Stomach (tissue), 9 donors: ENCODE results near the gene MARCHF2. TPM values are rescaled to one million over a fixed set of nuclear protein-coding genes. Genes with fewer than 3 reads are reported as not detected.

Experiments used
- DNase-seq, 2 donors: peaks; one replicate each; pipeline versions ENCODE4 v3.0.0 to v3.0.0-alpha.2; 2013 to 2019
- H3K27ac ChIP-seq, 5 donors: fragments of 200-600 bp in 4 of 5; sonication (generic) in 4 of 5; one replicate each; pipeline ENCODE4 v1.5.1; 2013 to 2019; ENCODE audit warnings: mild to moderate bottlenecking in 1 of 5, moderate library complexity in 1 of 5
- H3K27me3 ChIP-seq, 3 donors: fragments of 200-600 bp; sonication (generic); one replicate each; pipeline ENCODE4 v1.5.1; 2017 to 2019; ENCODE audit warnings: mixed run types in 1 of 3
- H3K36me3 ChIP-seq, 4 donors: fragments of 200-600 bp; sonication (generic); 1 replicate in 3 of 4; 2 replicates in 1 of 4; pipeline ENCODE4 v1.5.1; 2016 to 2019
- H3K4me1 ChIP-seq, 4 donors: fragments of 200-600 bp; sonication (generic); one replicate each; pipeline ENCODE4 v1.5.1; 2016 to 2019
- H3K4me3 ChIP-seq, 4 donors: fragments of 200-600 bp; sonication (generic) in 3 of 4; one replicate each; pipeline ENCODE4 v1.5.1; 2016 to 2019; ENCODE audit warnings: mild to moderate bottlenecking in 1 of 4
- H3K9me3 ChIP-seq, 4 donors: fragments of 200-600 bp; sonication (generic); one replicate each; pipeline ENCODE4 v1.5.1; 2016 to 2019
- CTCF ChIP-seq, 7 experiments: fragments of 450-650 bp in 4 of 7; fragments of 200-600 bp in 3 of 7; sonication (generic) in 3 of 7; IDR thresholded peaks; one replicate each; pipeline ENCODE4 v1.5.1; 2016 to 2019; ENCODE audit warnings: antibody characterized with exemption in 7 of 7, control low read depth in 2 of 7, mild to moderate bottlenecking in 1 of 7
- EP300 ChIP-seq: sonication (generic); formaldehyde crosslinking; IDR thresholded peaks from one replicate; pipeline ENCODE4 v1.6.1; 2017; ENCODE audit warnings: antibody characterized with exemption
- POLR2A ChIP-seq, 4 donors: fragments of 450-650 bp; IDR thresholded peaks; one replicate each; pipeline ENCODE4 v1.6.1; 2016; ENCODE audit warnings: antibody characterized with exemption in 4 of 4, control low read depth in 2 of 4, mild to moderate bottlenecking in 1 of 4, moderate library complexity in 1 of 4
- POLR2AphosphoS5 ChIP-seq, 3 donors: sonication (generic); formaldehyde crosslinking; IDR thresholded peaks; one replicate each; pipeline ENCODE4 v1.6.1; 2016; ENCODE audit warnings: antibody characterized with exemption in 3 of 3
- WGBS, 5 donors: extraction: QIAGEN DNeasy Blood & Tissue Kit in 3 of 5; methylation state at CpG; one replicate each; pipeline versions ENCODE4 v1.1.5 to v1.1.7; 2013 to 2018; 5-methylcytosine and 5-hydroxymethylcytosine counted together
- intact Hi-C: fragments of 100-400 bp; cut with DNase I; formaldehyde crosslinking; loops from one replicate; pipeline ENCODE4 v1.15.1; 2023; ENCODE audit warnings: low total_unique reads
- polyA plus RNA-seq, 3 donors: library from polyadenylated mRNA; stranded (reverse); fragments of 200-250 nt; gene quantifications; one replicate each; pipeline ENCODE4 v1.2.3, GENCODE V29; 2013
- total RNA-seq, 5 donors: library from RNA; depleted of rRNA; stranded (reverse); fragments of >200 nt; gene quantifications; one replicate each; pipeline versions ENCODE4 v1.1.0 to v1.2.3, GENCODE V29; 2014 to 2016
- donor health status: healthy with polysubstance abuse.
- donor health status: Bipolar disorder and iron deficiency.
- donor health status: healthy.

Gene MARCHF2
- total and polyA plus RNA-seq, 8 donors: 23.5 to 98.2 (median 35.8) TPM

GRCh38 chr19:8456064-8456463 lies 43.0 kb downstream of the MARCHF2 start:
- Histone ChIP-seq H3K9me3 (no peaks in the 10 kb centered on the region), H3K4me1 (peaks cover 75 to 96% (median 85%) of the 10 kb centered on the region in 4 donors), H3K36me3 (peaks cover 19 to 44% (median 29%) of the 10 kb centered on the region in 4 donors), H3K4me3 (no peak overlapping the region), H3K27ac (no peak overlapping the region), H3K27me3 (no peaks in the 10 kb centered on the region)
- no peak for TF ChIP-seq POLR2AphosphoS5 (IDR thresholded peaks at IDR 0.05)
- TF ChIP-seq CTCF (IDR thresholded peaks at IDR 0.05): no peak
- no peak for TF ChIP-seq POLR2A (IDR thresholded peaks at IDR 0.05)
- no peak for TF ChIP-seq EP300
- DNase-seq: no peak
- WGBS, 5 donors: 50 to 71% (median 64%) methylated on average over 7 of the region's 7 CpGs
- intact Hi-C loops: no loop called here

GRCh38 chr19:8457209-8457608 lies 44.1 kb downstream of the MARCHF2 start:
- Histone ChIP-seq H3K27me3 (no peaks in the 10 kb centered on the region), H3K9me3 (no peaks in the 10 kb centered on the region), H3K36me3 (peaks cover 19 to 42% (median 35%) of the 10 kb centered on the region in 4 donors), H3K27ac (no peak overlapping the region), H3K4me1 (peaks cover 71 to 96% (median 85%) of the 10 kb centered on the region in 4 donors), H3K4me3 (no peak overlapping the region)
- TF ChIP-seq EP300: no peak
- TF ChIP-seq POLR2AphosphoS5 (IDR thresholded peaks at IDR 0.05): no peak
- TF ChIP-seq POLR2A (IDR thresholded peaks at IDR 0.05): no peak
- no peak for TF ChIP-seq CTCF (IDR thresholded peaks at IDR 0.05)
- no peak for DNase-seq
- intact Hi-C loops: no loop called here
- WGBS, 5 donors: 57 to 67% (median 59%) methylated on average over 3 of the region's 3 CpGs

GRCh38 chr19:8457827-8458226 lies 44.7 kb downstream of the MARCHF2 start:
- Histone ChIP-seq H3K27ac (peak overlapping the region in 4 of 5 donors; percentile 35 to 51 (median 47)), H3K9me3 (no peaks in the 10 kb centered on the region)
- TF ChIP-seq POLR2AphosphoS5 (IDR thresholded peaks at IDR 0.05) (no peak), EP300 (no peak)

GRCh38 chr19:8458380-8458779 lies 45.3 kb downstream of the MARCHF2 start:
- Histone ChIP-seq H3K4me3 (no peak overlapping the region), H3K36me3 (peaks cover 19 to 41% (median 34%) of the 10 kb centered on the region in 4 donors), H3K9me3 (no peaks in the 10 kb centered on the region), H3K27ac (peak overlapping the region in 4 of 5 donors; percentile 35 to 51 (median 47)), H3K27me3 (no peaks in the 10 kb centered on the region), H3K4me1 (peaks cover 64 to 96% (median 81%) of the 10 kb centered on the region in 4 donors)
- peak in 1 of 3 donors; percentile 10 for TF ChIP-seq POLR2AphosphoS5 (IDR thresholded peaks at IDR 0.05)
- TF ChIP-seq EP300: no peak
- DNase-seq: peak; percentile 51 to 60
- 22 to 36% (median 28%) methylated on average over 5 of the region's 5 CpGs for WGBS, 5 donors
- intact Hi-C loops: no loop called here

More at GRCh38 chr19:8457827-8458226, 44.7 kb downstream of the MARCHF2 start:
- intact Hi-C loops: no loop called here
- Histone ChIP-seq H3K27me3 (no peaks in the 10 kb centered on the region), H3K4me1 (peaks cover 69 to 96% (median 85%) of the 10 kb centered on the region in 4 donors), H3K4me3 (no peak overlapping the region), H3K36me3 (peaks cover 19 to 42% (median 35%) of the 10 kb centered on the region in 4 donors)
- no peak for DNase-seq
- 43 to 70% (median 50%) methylated on average over 1 of the region's 1 CpG for WGBS, 5 donors

- peaks cover 57 to 91% (median 74%) of the 10 kb centered on the region in 4 donors for H3K4me1 ChIP-seq
- H3K27me3 ChIP-seq: no peaks in the 10 kb centered on the region
- TF ChIP-seq EP300 (no peak), POLR2AphosphoS5 (IDR thresholded peaks at IDR 0.05) (no peak), CTCF (IDR thresholded peaks at IDR 0.05) (no peak)
- no peaks in the 10 kb centered on the region for H3K9me3 ChIP-seq
- no peak overlapping the region for H3K4me3 ChIP-seq
- WGBS, 5 donors: 57 to 64% (median 59%) methylated on average over 7 of the region's 7 CpGs
- H3K27ac ChIP-seq: peak overlapping the region; percentile 16 to 51 (median 47)
- no peak for DNase-seq
- intact Hi-C loops: no loop called here
- H3K36me3 ChIP-seq: peaks cover 26 to 48% (median 40%) of the 10 kb centered on the region in 4 donors
Observed at GRCh38 chr19:8459095-8459494, 46.0 kb downstream of the MARCHF2 start.
